Body of pancreas (tissue), 4 donors: Measurements from ENCODE around the gene PLEKHG2.

Source experiments
- POLR2A ChIP-seq, 3 donors: fragments of 450-650 bp; IDR thresholded peaks; one replicate each; pipeline ENCODE4 v1.6.1; 2016; ENCODE audit warnings: antibody characterized with exemption in 3 of 3, mild to moderate bottlenecking in 2 of 3
- TF ChIP-seq, protein P1 (sequence below), 7 experiments: fragments of 450-650 bp in 4 of 7; fragments of 200-600 bp in 3 of 7; sonication (generic) in 3 of 7; IDR thresholded peaks; one replicate each; pipeline ENCODE4 v1.5.1; 2016 to 2019; ENCODE audit warnings: antibody characterized with exemption in 7 of 7

DNA sequence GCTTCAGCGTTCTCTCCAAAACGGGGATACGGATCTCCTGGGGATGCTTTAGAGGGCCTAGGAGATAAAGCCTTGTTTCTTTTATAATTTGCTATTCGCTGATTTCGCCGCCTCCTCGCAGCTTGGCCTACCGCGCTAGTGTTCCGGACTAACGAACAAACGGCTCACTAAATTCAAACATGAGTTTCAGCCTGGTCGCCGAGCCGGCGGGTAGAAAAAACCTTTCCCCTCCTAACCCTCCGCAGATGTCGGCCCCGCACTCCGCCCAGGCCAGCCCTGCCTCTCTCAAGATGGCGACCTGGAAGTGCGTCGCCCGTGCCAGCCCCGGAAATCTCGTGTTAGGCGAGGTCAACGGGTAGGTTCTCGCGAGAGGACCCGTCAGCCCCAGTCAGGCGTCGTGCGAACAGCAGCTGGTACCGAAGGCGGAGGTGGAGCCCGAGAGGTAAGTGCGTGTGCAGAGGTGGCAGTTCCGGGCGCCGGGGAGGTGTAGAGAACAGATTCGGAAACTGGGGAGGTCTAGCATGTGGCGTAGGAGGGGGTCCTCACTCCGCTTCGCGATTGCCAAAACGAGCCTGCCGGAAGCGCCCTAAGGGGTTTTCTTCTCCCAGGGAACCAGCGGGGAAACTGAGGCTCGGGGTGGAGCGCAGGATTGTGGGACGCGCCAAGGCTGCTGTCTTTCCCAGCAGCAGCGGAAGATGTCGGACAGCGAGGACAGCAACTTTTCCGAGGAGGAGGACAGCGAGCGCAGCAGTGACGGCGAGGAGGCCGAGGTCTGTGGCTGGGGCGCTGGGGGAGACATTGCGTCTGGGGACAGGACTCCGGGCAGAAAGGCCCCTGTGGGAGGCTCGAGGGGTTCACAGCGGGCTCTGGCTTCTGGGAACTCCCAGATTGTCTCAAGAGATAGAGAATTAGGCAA is 33.0 kb downstream of the PLEKHG2 start, which contains the start of gene SUPT5H:
- peak; percentile 81 to 96 (median 94) for TF ChIP-seq POLR2A (IDR thresholded peaks at IDR 0.05)
- TF ChIP-seq, protein P1, sequence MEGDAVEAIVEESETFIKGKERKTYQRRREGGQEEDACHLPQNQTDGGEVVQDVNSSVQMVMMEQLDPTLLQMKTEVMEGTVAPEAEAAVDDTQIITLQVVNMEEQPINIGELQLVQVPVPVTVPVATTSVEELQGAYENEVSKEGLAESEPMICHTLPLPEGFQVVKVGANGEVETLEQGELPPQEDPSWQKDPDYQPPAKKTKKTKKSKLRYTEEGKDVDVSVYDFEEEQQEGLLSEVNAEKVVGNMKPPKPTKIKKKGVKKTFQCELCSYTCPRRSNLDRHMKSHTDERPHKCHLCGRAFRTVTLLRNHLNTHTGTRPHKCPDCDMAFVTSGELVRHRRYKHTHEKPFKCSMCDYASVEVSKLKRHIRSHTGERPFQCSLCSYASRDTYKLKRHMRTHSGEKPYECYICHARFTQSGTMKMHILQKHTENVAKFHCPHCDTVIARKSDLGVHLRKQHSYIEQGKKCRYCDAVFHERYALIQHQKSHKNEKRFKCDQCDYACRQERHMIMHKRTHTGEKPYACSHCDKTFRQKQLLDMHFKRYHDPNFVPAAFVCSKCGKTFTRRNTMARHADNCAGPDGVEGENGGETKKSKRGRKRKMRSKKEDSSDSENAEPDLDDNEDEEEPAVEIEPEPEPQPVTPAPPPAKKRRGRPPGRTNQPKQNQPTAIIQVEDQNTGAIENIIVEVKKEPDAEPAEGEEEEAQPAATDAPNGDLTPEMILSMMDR (IDR thresholded peaks at IDR 0.05): peak in 1 of 7 experiments; percentile 19
